HepG2 (cell line): ENCODE results near the gene CAB39. TPM values are rescaled to one million over a fixed set of nuclear protein-coding genes. Genes with fewer than 3 reads are reported as not detected.

Source experiments
- BHLHE40 ChIP-seq: IDR thresholded peaks from 2 replicates; pipeline ENCODE4 v1.6.1; 2011; ENCODE audit warnings: low read length, improper control_type of control experiment
- DZIP1 ChIP-seq: sonication (generic); formaldehyde crosslinking; IDR thresholded peaks from 2 replicates; pipeline ENCODE4 v1.5.0; 2020; ENCODE audit warnings: mild to moderate bottlenecking, missing genetic modification reagents
- FLYWCH1 ChIP-seq: sonication (generic); formaldehyde crosslinking; IDR thresholded peaks from 2 replicates; pipeline ENCODE4 v1.8.1; 2023; ENCODE audit warnings: mild to moderate bottlenecking, missing genetic modification reagents
- HDAC6 ChIP-seq: fragments of 200-600 bp; sonication (generic); IDR thresholded peaks from 2 replicates; pipeline ENCODE4 v1.7.0; 2017; ENCODE audit warnings: mild to moderate bottlenecking, antibody characterized with exemption, low read length, low read depth
- ISL2 ChIP-seq: sonication (generic); formaldehyde crosslinking; IDR thresholded peaks from 2 replicates; pipeline ENCODE4 v1.5.0; 2020; ENCODE audit warnings: missing genetic modification reagents
- NONO ChIP-seq, 2 experiments: fragments of 450-650 bp in 1 of 2; sonication (generic) in 1 of 2; formaldehyde crosslinking in 1 of 2; IDR thresholded peaks in 1 of 2; conservative IDR thresholded peaks in 1 of 2; 2 replicates each; pipeline versions ENCODE4 v1.6.1 to v1.8.0; 2017 to 2022; ENCODE audit warnings: mild to moderate bottlenecking in 1 of 2, missing genetic modification reagents in 1 of 2, moderate library complexity in 1 of 2
- NR2F1 ChIP-seq, 2 experiments: fragments of 450-650 bp in 1 of 2; formaldehyde crosslinking in 1 of 2; IDR thresholded peaks; 2 replicates each; pipeline versions ENCODE4 v1.5.0 to v1.6.1; 2016 to 2020; ENCODE audit warnings: mild to moderate bottlenecking in 1 of 2, missing compliant biosample characterization in 1 of 2, missing genetic modification reagents in 1 of 2, moderate library complexity in 1 of 2
- PATZ1 ChIP-seq: sonication (generic); formaldehyde crosslinking; IDR thresholded peaks from 2 replicates; pipeline ENCODE4 v1.4.0; 2020; ENCODE audit warnings: missing genetic modification reagents
- PPARG ChIP-seq: conservative IDR thresholded peaks from 2 replicates; pipeline ENCODE4 v1.6.1; 2016; ENCODE audit warnings: missing biosample characterization, missing genetic modification reagents
- SP1 ChIP-seq, 2 experiments: fragments of 450-650 bp in 1 of 2; sonication (generic) in 1 of 2; formaldehyde crosslinking in 1 of 2; IDR thresholded peaks; 2 replicates each; pipeline versions ENCODE4 v1.4.0 to v1.6.1; 2016 to 2020; ENCODE audit warnings: missing genetic modification reagents in 1 of 2
- SRSF4 ChIP-seq: fragments of 200-400 bp; formaldehyde crosslinking; IDR thresholded peaks from one replicate; pipeline ENCODE4 v1.6.1; 2018; ENCODE audit warnings: mild to moderate bottlenecking, low read depth, low read length, moderate library complexity; ENCODE audit not compliant: poor library complexity, severe bottlenecking
- ZBTB4 ChIP-seq: sonication (generic); formaldehyde crosslinking; IDR thresholded peaks from 2 replicates; pipeline ENCODE4 v1.4.0; 2020; ENCODE audit warnings: missing genetic modification reagents, mild to moderate bottlenecking, borderline replicate concordance
- ZNF24 ChIP-seq: fragments of 450-650 bp; IDR thresholded peaks from 2 replicates; pipeline ENCODE4 v1.6.1; 2017; ENCODE audit warnings: antibody characterized with exemption, mild to moderate bottlenecking
- ZNF274 ChIP-seq: sonication (generic); formaldehyde crosslinking; IDR thresholded peaks from 2 replicates; pipeline ENCODE4 v1.5.1; 2020; ENCODE audit warnings: mild to moderate bottlenecking, missing genetic modification reagents
- ZNF44 ChIP-seq: sonication (generic); formaldehyde crosslinking; IDR thresholded peaks from 2 replicates; pipeline ENCODE4 v1.5.1; 2020; ENCODE audit warnings: mild to moderate bottlenecking, missing genetic modification reagents
- ZNF530 ChIP-seq: sonication (generic); formaldehyde crosslinking; IDR thresholded peaks from 2 replicates; pipeline ENCODE4 v1.5.0; 2020; ENCODE audit warnings: low read depth, mild to moderate bottlenecking, missing genetic modification reagents
- ZNF781 ChIP-seq: sonication (generic); formaldehyde crosslinking; IDR thresholded peaks from 2 replicates; pipeline ENCODE4 v1.5.1; 2020; ENCODE audit warnings: borderline replicate concordance, mild to moderate bottlenecking, missing genetic modification reagents; ENCODE audit errors: not compliant biosample characterization
- ZNF83 ChIP-seq: sonication (generic); formaldehyde crosslinking; IDR thresholded peaks from 2 replicates; pipeline ENCODE4 v1.4.0; 2020; ENCODE audit warnings: missing genetic modification reagents, mild to moderate bottlenecking, borderline replicate concordance
- polyA plus RNA-seq, 8 experiments: library from polyadenylated mRNA; depleted of rRNA in 3 of 8; stranded (reverse) in 7 of 8; unstranded in 1 of 8; fragments of >200 nt; fragmentation: Illumina TruSeq in 4 of 8; extraction: Trizol in 4 of 8; gene quantifications; 2 replicates each; pipeline versions ENCODE4 v1.2.1 to v1.2.3, GENCODE V29; 2011 to 2016; ENCODE audit warnings: low read depth in 4 of 8, missing spikeins in 1 of 8, mixed read lengths in 1 of 8; ENCODE audit not compliant: insufficient read depth in 1 of 8
- total RNA-seq, 5 experiments: library from RNA; depleted of rRNA; stranded (reverse); fragments of >200 nt; fragmentation: Illumina TruSeq; extraction: Trizol; gene quantifications; 2 replicates each; pipeline ENCODE4 v1.2.3, GENCODE V29; 2016; ENCODE audit warnings: low read depth in 1 of 5

The CAB39 gene
- total and polyA plus RNA-seq, 2 of the 13 experiments (the other 11 are each of a cell fraction or from before 2014, with no cell fraction given) = 19.3 to 45.3 TPM

GRCh38 chr2:230864605-230865306 lies 152.1 kb downstream of the CAB39 start, which contains the start of gene ITM2C (continued):
- peak; percentile 68 for TF ChIP-seq PATZ1 (CRISPR knock-in tag)
- TF ChIP-seq PPARG (CRISPR knock-in tag) = no peak
- peak; percentile 54; the same call in 1 of the 2 replicates for TF ChIP-seq ISL2 (CRISPR knock-in tag)
- no peak for TF ChIP-seq FLYWCH1 (CRISPR knock-in tag)
- no peak for TF ChIP-seq ZNF781 (CRISPR knock-in tag)
- TF ChIP-seq ZBTB4 (CRISPR knock-in tag) = no peak
- TF ChIP-seq BHLHE40 = no peak; the same call in 1 of the 2 replicates
- TF ChIP-seq HDAC6 = no peak
- TF ChIP-seq ZNF83 (CRISPR knock-in tag) = 0 out of 2 replicates have a peak, but pooled peaks have one; percentile 25
- no peak for TF ChIP-seq NR2F1 (CRISPR knock-in tag; IDR thresholded peaks at IDR 0.05)
- no peak for TF ChIP-seq ZNF530 (CRISPR knock-in tag)
- TF ChIP-seq ZNF44 (CRISPR knock-in tag) = 0 out of 2 replicates have a peak, but pooled peaks have one; percentile 54
- TF ChIP-seq ZNF274 (CRISPR knock-in tag) = peak; percentile 44; the same call in 1 of the 2 replicates
- TF ChIP-seq ZNF24 = peak; percentile 93
- TF ChIP-seq SRSF4 = no peak
- TF ChIP-seq SP1 (IDR thresholded peaks at IDR 0.05) = no peak
- 0 out of 2 replicates have a peak, but pooled peaks have one; percentile 33 for TF ChIP-seq SP1 (CRISPR knock-in tag; IDR thresholded peaks at IDR 0.05)
- no peak for TF ChIP-seq NONO (IDR thresholded peaks at IDR 0.05)
- TF ChIP-seq NONO (CRISPR knock-in tag; conservative IDR thresholded peaks at IDR 0.05) = peak; percentile 57; the same call in 1 of the 2 replicates
- no peak for TF ChIP-seq DZIP1
